Vagina (tissue), 2 donors: ENCODE measurements around the gene ATP1A3. TPM values are rescaled to one million over a fixed set of nuclear protein-coding genes. Genes with fewer than 3 reads are reported as not detected.

Experiments used
- DNase-seq, 2 donors: peaks; one replicate each; pipeline ENCODE4 v3.0.0-alpha.2; 2017; ENCODE audit errors: extremely low spot score in 2 of 2
- H3K27ac ChIP-seq: fragments of 200-600 bp; sonication (generic); one replicate; pipeline ENCODE4 v1.5.1; 2019
- H3K27me3 ChIP-seq: fragments of 200-600 bp; sonication (generic); one replicate; pipeline ENCODE4 v1.5.1; 2019
- H3K36me3 ChIP-seq, 2 donors: fragments of 200-600 bp; sonication (generic); one replicate each; pipeline ENCODE4 v1.5.1; 2017 to 2019
- H3K4me1 ChIP-seq: fragments of 200-600 bp; sonication (generic); one replicate; pipeline ENCODE4 v1.5.1; 2019
- H3K4me3 ChIP-seq, 2 donors: fragments of 200-600 bp; sonication (generic); 1 replicate in 1 of 2; 2 replicates in 1 of 2; pipeline ENCODE4 v1.5.1; 2016 to 2019
- H3K9me3 ChIP-seq: fragments of 200-600 bp; sonication (generic); one replicate; pipeline ENCODE4 v1.5.1; 2019
- CTCF ChIP-seq, 3 experiments: fragments of 450-650 bp in 2 of 3; fragments of 200-600 bp in 1 of 3; sonication (generic) in 1 of 3; IDR thresholded peaks; one replicate each; pipeline ENCODE4 v1.5.1; 2017 to 2019; ENCODE audit warnings: antibody characterized with exemption in 3 of 3, mild to moderate bottlenecking in 2 of 3, moderate library complexity in 2 of 3
- POLR2A ChIP-seq, 2 donors: fragments of 450-650 bp; IDR thresholded peaks; one replicate each; pipeline ENCODE4 v1.6.1; 2017; ENCODE audit warnings: antibody characterized with exemption in 2 of 2, mild to moderate bottlenecking in 2 of 2, moderate library complexity in 2 of 2
- POLR2AphosphoS5 ChIP-seq, 2 donors: sonication (generic); formaldehyde crosslinking; IDR thresholded peaks; one replicate each; pipeline ENCODE4 v1.9.0; 2017; ENCODE audit warnings: antibody characterized with exemption in 2 of 2, mild to moderate bottlenecking in 2 of 2, low read depth in 1 of 2; ENCODE audit not compliant: insufficient read depth in 1 of 2
- intact Hi-C: fragments of 100-400 bp; cut with DNase I; formaldehyde crosslinking; loops from one replicate; pipeline ENCODE4 v1.15.1; 2023
- total RNA-seq: library from RNA; depleted of rRNA; stranded (reverse); fragments of >200 nt; gene quantifications from one replicate; pipeline ENCODE4 v1.2.3, GENCODE V29; 2016

ATP1A3 gene
- total RNA-seq, 1 donor from 2014 or later = 4.7 TPM

- no peak for DNase-seq
- intact Hi-C loops = no loop called here
- H3K9me3 ChIP-seq = no peaks in the 10 kb centered on the region
- no peaks in the 10 kb centered on the region for H3K36me3 ChIP-seq
- H3K27me3 ChIP-seq = no peaks in the 10 kb centered on the region
- no peak overlapping the region for H3K4me3 ChIP-seq
- no peak overlapping the region for H3K27ac ChIP-seq
- TF ChIP-seq POLR2A (IDR thresholded peaks at IDR 0.05) = no peak
- no peak for TF ChIP-seq POLR2AphosphoS5 (IDR thresholded peaks at IDR 0.05; ENCODE audit: insufficient read depth in 1 of 2, low read depth in 1 of 2)
- no peak for TF ChIP-seq CTCF (IDR thresholded peaks at IDR 0.05)
- H3K4me1 ChIP-seq = no peaks in the 10 kb centered on the region
Measured at GRCh38 chr19:42028304-42029216, 34.5 kb upstream of the ATP1A3 start.

DNA sequence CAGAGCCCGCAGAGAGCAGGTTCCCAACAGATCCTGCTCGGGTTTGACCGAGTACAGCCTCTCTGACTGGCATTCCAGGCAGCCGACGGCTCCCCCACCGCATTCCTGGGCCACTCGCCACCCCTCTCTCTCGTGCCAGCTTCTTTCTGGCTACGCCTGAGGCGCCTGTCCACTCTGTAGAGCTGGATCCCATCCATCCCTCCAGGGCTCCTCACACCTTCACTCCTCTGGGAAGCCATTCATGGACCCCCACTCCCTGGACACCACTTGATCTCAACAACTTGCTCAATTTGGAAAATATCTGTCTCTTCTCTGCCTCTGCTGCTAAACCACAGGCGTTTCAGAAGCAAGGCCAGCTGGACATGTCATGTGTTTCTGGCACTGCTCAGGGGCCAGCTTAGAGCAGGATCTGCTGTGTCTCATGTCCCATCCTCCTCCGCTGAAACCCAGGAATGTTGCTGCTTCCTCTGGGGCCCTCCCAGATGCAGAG lies 30.6 kb upstream of the ATP1A3 start:
- Histone ChIP-seq H3K4me3 (no peak overlapping the region), H3K9me3 (no peaks in the 10 kb centered on the region), H3K36me3 (no peaks in the 10 kb centered on the region), H3K4me1 (no peaks in the 10 kb centered on the region), H3K27me3 (no peaks in the 10 kb centered on the region), H3K27ac (no peak overlapping the region)
- no peak for TF ChIP-seq CTCF (IDR thresholded peaks at IDR 0.05)
- no peak for TF ChIP-seq POLR2A (IDR thresholded peaks at IDR 0.05)
- TF ChIP-seq POLR2AphosphoS5 (IDR thresholded peaks at IDR 0.05; ENCODE audit: insufficient read depth in 1 of 2, low read depth in 1 of 2) = no peak
- intact Hi-C loops = no loop called here
- DNase-seq = no peak

DNA sequence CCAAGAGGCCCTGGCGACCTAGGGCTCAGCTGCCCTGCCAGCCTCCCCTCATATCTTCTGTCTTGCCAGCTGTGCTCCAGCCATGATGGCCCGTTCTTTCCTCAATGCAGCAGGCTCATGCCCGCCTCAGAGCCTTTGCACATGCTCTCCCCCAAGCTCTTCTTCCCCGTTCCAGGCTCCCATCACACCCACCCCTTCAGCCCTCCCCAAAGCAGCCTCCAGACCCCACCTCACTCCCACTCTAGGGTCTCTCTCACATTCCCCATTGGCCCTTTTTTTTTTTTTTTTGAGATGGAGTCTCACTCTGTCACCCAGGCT lies 29.9 kb upstream of the ATP1A3 start:
- TF ChIP-seq POLR2AphosphoS5 (IDR thresholded peaks at IDR 0.05; ENCODE audit: insufficient read depth in 1 of 2, low read depth in 1 of 2) = no peak
- no peak for TF ChIP-seq POLR2A (IDR thresholded peaks at IDR 0.05)
- no peak for TF ChIP-seq CTCF (IDR thresholded peaks at IDR 0.05)
- H3K4me3 ChIP-seq = no peak overlapping the region
- H3K4me1 ChIP-seq = no peaks in the 10 kb centered on the region
- no peak overlapping the region for H3K27ac ChIP-seq
- intact Hi-C loops = no loop called here
- H3K36me3 ChIP-seq = no peaks in the 10 kb centered on the region
- H3K9me3 ChIP-seq = no peaks in the 10 kb centered on the region
- no peak for DNase-seq
- no peaks in the 10 kb centered on the region for H3K27me3 ChIP-seq

GRCh38 chr19:42023121-42023942 lies 29.3 kb upstream of the ATP1A3 start:
- Histone ChIP-seq H3K9me3 (no peaks in the 10 kb centered on the region), H3K4me3 (no peak overlapping the region), H3K4me1 (no peaks in the 10 kb centered on the region), H3K27me3 (no peaks in the 10 kb centered on the region), H3K36me3 (no peaks in the 10 kb centered on the region), H3K27ac (no peak overlapping the region)
- DNase-seq = no peak
- TF ChIP-seq CTCF (IDR thresholded peaks at IDR 0.05) = no peak
- no peak for TF ChIP-seq POLR2A (IDR thresholded peaks at IDR 0.05)
- no peak for TF ChIP-seq POLR2AphosphoS5 (IDR thresholded peaks at IDR 0.05; ENCODE audit: insufficient read depth in 1 of 2, low read depth in 1 of 2)
- intact Hi-C loops = no loop called here
